GM12892 (cell line): Measurements from ENCODE around the gene SIGLECL1.

Source experiments
- DNase-seq: peaks from one replicate; pipeline ENCODE4 v3.0.0; 2011; ENCODE audit not compliant: insufficient read length
- FAIRE-seq: peaks from 2 replicates; lab custom pipeline; 2011; peaks lifted over from hg19 to GRCh38; lab: Jason Lieb, UNC
- POLR2A ChIP-seq: IDR thresholded peaks from 2 replicates; pipeline ENCODE4 v1.6.1; 2011; ENCODE audit warnings: low read depth, low read length, control low read depth
- POLR2AphosphoS5 ChIP-seq: IDR thresholded peaks from 2 replicates; pipeline ENCODE4 v1.6.1; 2011; ENCODE audit warnings: low read depth, low read length, control low read depth
- TAF1 ChIP-seq: IDR thresholded peaks from 2 replicates; pipeline ENCODE4 v1.6.1; 2011; ENCODE audit warnings: low read depth, mild to moderate bottlenecking, control low read depth, low read length, borderline replicate concordance

SIGLECL1 gene

GRCh38 chr19:51289635-51290034, 38.8 kb downstream of the SIGLECL1 start:
- TF ChIP-seq POLR2AphosphoS5: no peak
- TF ChIP-seq TAF1: no peak
- no peak for TF ChIP-seq POLR2A
- DNase-seq (no peak), FAIRE-seq (no peak)

GRCh38 chr19:51292971-51293370, 42.1 kb downstream of the SIGLECL1 start:
- DNase-seq (no peak), FAIRE-seq (no peak)
- no peak for TF ChIP-seq TAF1
- no peak for TF ChIP-seq POLR2AphosphoS5
- TF ChIP-seq POLR2A: no peak

GRCh38 chr19:51293571-51294210, 42.8 kb downstream of the SIGLECL1 start:
- FAIRE-seq: no peak

GRCh38 chr19:51294211-51294976, 43.5 kb downstream of the SIGLECL1 start:
- FAIRE-seq (no peak), DNase-seq (no peak)

More at GRCh38 chr19:51293571-51294210, 42.8 kb downstream of the SIGLECL1 start:
- TF ChIP-seq POLR2A: no peak
- no peak for DNase-seq

GRCh38 chr19:51294977-51295375, 44.1 kb downstream of the SIGLECL1 start:
- no peak for TF ChIP-seq POLR2A
- TF ChIP-seq POLR2AphosphoS5: no peak
- TF ChIP-seq TAF1: no peak
- FAIRE-seq: no peak
- DNase-seq: no peak

More at GRCh38 chr19:51294211-51294976, 43.5 kb downstream of the SIGLECL1 start:
- TF ChIP-seq POLR2A: no peak
- TF ChIP-seq POLR2AphosphoS5: no peak
- TF ChIP-seq TAF1: no peak

- no peak for DNase-seq
- TF ChIP-seq POLR2AphosphoS5: no peak
- TF ChIP-seq TAF1: no peak
- FAIRE-seq: no peak
Observed at GRCh38 chr19:51295382-51296126, 44.7 kb downstream of the SIGLECL1 start.

GRCh38 chr19:51296336-51297093, 45.6 kb downstream of the SIGLECL1 start:
- FAIRE-seq: no peak

GRCh38 chr19:51297406-51297805, 46.5 kb downstream of the SIGLECL1 start:
- DNase-seq (no peak), FAIRE-seq (no peak)
- TF ChIP-seq POLR2AphosphoS5 (no peak), TAF1 (no peak), POLR2A (no peak)

More at GRCh38 chr19:51296336-51297093, 45.6 kb downstream of the SIGLECL1 start:
- no peak for TF ChIP-seq POLR2A
- no peak for TF ChIP-seq TAF1
- no peak for TF ChIP-seq POLR2AphosphoS5
- DNase-seq: no peak

- DNase-seq: no peak
- no peak for TF ChIP-seq POLR2A
- TF ChIP-seq TAF1: no peak
- no peak for TF ChIP-seq POLR2AphosphoS5
- FAIRE-seq: no peak
Observed at GRCh38 chr19:51301266-51301665, 50.4 kb downstream of the SIGLECL1 start.

- DNase-seq (no peak), FAIRE-seq (no peak)
- no peak for TF ChIP-seq TAF1
- TF ChIP-seq POLR2AphosphoS5: no peak
- no peak for TF ChIP-seq POLR2A
Observed at GRCh38 chr19:51305479-51305878, 54.6 kb downstream of the SIGLECL1 start.
